ENCODE results near the gene PRTFDC1. TPM values are rescaled to one million over a fixed set of nuclear protein-coding genes. Genes with fewer than 3 reads are reported as not detected.

PRTFDC1 gene
- total RNA-seq, 2 donors from 2014 or later: 7.2 to 14.4 TPM

DNA sequence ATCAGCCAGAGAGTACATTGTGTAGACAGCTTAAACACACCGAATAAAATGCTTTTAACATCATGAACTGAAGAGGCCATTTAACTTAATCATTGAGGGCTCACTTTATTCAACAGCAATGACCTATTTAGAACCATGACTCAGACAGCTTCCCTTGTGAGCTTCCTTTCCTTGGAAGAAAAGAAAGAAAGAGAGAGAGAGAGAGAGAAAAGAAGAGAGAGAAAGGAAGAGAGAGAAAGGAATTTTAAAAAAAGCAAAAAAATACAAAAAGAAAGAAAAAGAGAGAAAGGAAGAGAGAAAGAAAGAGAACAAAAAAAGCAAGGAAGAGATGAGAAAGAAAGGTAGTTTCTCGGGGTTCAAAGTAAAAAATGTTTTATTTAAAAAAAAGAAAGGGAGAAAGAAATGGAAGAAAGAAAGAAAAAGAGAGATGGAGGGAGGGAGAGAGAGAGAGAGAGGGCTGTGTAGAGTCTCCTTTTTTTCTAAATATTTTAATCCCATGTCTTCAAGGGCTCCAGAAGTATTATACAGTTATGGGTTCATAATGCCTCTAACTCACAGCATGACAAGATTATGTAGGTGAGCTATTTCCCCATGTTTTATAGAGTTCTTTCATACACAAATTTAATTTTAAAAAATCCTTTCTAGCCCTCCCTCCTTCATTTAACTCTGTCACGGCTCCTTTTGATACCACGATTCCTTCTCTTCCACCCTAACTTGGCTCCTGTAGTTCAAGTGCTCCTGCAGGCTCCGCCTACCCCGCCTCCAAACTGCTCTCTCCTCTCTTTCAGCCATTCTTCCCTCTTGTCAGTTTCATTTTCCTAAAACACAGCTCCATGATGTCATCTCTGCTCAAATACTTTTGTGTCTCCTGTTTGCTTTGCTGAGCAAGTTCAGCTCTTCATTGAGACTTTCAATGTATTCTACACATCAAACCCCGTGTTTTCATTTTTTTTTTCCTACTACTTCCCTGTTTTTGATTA is 85.5 kb downstream of the PRTFDC1 start:
- DNase-seq (ENCODE audit: low spot score): no peak
- intact Hi-C loops (cut with DNase I): no loop called here

DNA sequence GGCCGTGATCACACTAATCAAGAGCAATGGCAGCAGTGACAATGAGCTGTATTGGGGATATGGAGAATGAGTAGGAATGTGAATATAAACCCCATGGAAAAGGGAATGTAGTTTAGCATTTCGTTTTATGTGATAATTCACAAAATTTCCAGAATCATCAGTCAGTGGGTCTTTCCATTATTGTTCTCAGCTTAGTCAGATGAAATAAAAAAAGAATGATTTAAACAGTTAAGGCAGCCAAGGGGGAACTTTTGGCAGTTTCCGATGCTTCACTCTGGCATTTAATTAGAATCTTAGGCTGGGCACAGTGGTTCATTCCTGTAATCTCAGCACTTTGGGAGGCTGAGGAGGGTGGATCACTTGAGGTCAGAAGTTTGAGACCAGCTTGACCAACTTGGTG is 86.6 kb downstream of the PRTFDC1 start:
- intact Hi-C loops (cut with DNase I): no loop called here

DNA sequence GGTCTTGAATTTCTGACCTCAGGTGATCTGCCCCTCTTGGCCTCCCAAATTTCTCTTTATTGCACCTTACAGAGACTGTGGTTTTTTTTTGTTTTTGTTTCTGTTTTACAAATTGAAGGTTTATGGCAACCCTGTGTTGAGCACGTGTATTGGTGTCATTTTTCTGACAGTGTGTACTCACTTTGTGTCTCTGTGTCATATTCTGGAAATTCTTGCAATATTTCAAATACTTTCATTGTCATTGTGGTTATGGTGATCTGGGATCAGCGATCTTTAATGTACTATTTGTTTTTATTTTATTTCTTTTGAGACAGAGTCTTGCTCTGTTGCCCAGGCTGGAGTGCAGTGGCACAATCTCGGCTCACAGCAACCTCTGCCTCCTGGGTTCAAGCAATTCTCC is 89.8 kb downstream of the PRTFDC1 start:
- DNase-seq (ENCODE audit: low spot score): no peak
- intact Hi-C loops (cut with DNase I): no loop called here

More for the DNA sequence above, 86.6 kb downstream of the PRTFDC1 start:
- no peak for DNase-seq (ENCODE audit: low spot score)

DNA sequence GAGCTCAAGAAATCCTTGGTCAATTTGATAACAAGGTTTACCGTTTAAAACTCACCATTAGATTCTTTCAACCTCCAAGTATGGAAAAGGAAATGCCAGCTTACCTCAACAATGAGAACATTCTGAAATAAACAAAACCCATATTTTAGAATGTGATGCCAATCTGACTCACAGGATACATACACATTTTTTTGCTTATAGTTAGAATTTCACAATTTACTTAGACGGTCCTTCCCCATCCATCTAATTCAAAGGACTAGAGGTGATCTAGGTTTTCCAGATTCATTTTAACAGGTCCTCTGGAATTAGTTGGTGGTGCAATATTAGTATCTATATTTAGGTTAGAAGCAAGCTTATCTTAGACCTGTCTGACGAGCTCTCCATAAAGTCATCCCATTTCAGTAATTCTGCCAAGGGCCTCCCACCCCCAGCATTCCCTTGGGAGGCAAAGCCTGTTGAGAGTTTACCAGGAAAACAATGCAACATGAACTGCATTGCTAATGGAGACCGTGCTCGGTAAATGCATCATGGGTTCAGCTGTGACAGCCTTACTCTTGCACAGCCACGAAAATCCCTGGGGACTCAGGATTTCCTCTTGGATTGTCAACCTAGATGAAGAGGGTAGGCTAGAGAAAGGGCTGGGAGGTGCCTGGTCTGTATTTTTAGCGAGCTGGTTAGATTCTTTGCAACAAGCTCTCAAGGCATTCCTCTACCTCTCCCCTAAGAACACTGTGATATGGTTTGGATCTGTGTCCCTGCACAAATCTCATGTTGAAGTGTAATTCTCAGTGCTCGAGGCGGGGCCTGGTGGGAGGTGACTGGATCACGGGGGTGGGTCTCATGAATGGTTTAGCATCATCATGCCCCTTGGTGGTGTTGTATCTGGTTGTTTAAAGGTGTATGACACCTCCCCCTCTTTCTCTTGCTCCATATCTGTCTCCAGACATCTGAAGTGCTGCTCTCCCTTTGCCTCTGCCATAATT is 93.8 kb downstream of the PRTFDC1 start:
- intact Hi-C loops (cut with DNase I): loop anchor here in 1 of 2 donors (10.0 kb wide), 1 partner anchor 1284 kb away; no protein-coding TSS in a partner anchor
- DNase-seq (ENCODE audit: low spot score): no peak

DNA sequence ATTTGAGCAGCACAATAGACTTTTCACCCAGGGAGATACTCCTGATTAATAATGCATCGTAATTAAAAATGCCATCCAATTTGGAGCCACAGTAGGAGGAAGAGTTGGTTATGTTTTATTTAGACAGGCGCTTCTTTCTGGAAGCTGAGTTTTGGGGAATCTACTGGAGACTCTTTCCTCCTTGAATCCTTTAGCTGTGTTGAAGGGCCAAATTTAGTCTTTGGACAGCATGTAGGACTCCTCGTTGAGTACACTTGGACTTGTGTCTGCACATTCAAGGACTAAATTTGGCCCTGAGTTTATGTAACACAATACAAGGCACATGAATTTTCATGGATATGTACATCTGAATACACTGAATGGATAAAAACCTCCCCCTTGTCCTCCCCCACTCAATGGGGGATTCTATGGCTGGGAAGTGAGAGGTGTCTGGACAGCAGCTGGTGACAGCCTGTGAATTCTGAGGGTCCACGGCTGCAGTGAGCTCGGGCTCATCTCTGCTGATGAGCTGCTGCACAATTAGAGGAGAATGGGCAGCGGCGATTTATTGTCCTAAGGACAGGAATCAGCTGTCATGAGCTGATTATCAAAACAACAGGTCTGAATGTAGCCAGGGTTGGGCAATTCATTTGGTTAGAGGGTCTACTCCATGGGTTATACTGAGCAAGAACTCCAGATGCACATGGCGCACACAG is 95.2 kb downstream of the PRTFDC1 start:
- intact Hi-C loops (cut with DNase I): loop anchor here in 1 of 2 donors (10.0 kb wide), 1 partner anchor 1282 kb away; no protein-coding TSS in a partner anchor
- DNase-seq (ENCODE audit: low spot score): no peak

DNA sequence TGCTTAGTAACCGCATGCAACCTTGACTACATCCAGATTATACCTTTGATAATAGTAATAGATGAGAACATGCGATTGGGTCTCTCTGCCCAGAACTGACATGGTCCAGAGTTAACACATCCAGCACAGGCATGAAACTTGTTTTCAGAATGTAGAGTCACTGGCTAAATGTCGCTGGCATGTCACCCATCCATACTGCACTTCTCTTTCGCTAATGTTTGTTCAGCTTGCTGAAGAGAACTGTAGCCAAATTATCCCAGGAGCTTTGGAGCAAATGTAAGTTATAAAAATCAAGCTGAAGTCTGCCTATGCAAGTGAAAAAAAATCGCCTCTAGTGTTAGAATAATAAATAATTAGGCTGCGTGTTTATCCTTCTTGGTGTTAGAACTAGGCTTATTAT is 98.2 kb downstream of the PRTFDC1 start:
- intact Hi-C loops (cut with DNase I): loop anchor here in 1 of 2 donors (10.0 kb wide), 1 partner anchor 1279 kb away; no protein-coding TSS in a partner anchor
- no peak for DNase-seq (ENCODE audit: low spot score)

DNA sequence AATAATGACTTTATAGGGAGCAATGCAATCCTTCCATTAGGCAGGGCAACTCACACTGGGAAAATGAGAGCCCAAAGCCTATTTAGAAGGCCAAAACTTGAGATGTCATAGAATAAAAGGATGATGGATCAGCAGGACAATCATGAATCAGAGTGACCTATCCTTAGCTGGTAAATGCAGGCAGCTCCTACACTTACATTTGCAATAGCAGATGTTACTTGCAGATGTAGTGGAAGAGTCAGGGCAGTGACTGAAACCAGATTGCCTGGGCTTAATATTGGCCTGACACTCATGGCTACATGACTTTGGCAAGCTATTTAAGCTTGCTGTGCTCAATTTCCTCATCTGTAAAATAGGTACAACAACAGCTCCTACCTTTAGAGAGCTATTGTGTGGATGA is 98.7 kb downstream of the PRTFDC1 start:
- intact Hi-C loops (cut with DNase I): loop anchor here in 1 of 2 donors (10.0 kb wide), 1 partner anchor 1279 kb away; no protein-coding TSS in a partner anchor
- DNase-seq (ENCODE audit: low spot score): no peak

DNA sequence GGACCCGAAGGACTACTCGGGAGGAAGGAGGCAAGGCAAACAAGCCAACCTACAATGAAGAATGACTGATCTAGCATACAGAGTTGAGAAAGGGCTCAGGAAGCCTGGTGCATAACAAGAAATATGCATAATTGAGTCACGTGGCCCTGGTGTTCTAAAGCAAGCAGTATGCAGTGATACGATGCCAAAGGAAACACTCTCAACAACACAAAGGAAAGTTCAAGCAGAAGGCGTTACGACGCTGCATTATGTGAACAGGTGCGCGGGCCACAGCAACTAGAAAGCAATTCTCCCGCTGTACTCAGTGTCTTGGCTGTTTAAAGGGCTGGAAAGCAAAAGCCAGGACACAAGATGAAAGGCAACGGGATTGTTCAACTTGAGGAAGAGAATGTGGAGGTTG is 100.8 kb downstream of the PRTFDC1 start:
- DNase-seq (ENCODE audit: low spot score): no peak
- intact Hi-C loops (cut with DNase I): loop anchor here in 1 of 2 donors (10.0 kb wide), 1 partner anchor 1277 kb away; no protein-coding TSS in a partner anchor

DNA sequence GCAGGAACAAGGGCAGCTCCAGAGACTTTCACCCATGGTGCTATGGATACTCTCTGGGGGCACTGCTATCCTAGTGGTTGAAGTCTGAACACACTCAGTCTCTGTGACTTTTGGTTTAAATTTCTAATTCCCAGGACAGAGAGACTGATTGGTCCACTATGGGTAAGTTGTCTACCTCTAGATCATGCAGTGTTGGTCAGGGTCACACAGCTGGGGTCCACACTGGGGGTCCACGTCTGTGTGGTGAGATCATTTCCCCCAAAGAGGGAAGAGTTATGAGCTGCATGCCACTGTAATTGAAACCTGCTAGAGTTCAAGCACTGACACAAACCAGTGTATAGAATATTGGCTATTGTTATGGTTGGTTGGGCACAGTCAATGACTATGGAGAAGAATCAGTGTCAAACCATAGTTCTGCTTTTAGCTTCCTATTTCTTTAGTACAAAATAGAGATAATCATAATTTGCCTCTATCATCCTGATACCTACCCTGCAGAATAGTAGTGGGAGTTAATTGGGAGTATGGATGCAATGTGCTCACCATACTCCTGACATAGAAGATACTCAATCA is 101.6 kb downstream of the PRTFDC1 start:
- DNase-seq (ENCODE audit: low spot score): no peak
- intact Hi-C loops (cut with DNase I): loop anchor here in 1 of 2 donors (10.0 kb wide), 1 partner anchor 1276 kb away; no protein-coding TSS in a partner anchor

DNA sequence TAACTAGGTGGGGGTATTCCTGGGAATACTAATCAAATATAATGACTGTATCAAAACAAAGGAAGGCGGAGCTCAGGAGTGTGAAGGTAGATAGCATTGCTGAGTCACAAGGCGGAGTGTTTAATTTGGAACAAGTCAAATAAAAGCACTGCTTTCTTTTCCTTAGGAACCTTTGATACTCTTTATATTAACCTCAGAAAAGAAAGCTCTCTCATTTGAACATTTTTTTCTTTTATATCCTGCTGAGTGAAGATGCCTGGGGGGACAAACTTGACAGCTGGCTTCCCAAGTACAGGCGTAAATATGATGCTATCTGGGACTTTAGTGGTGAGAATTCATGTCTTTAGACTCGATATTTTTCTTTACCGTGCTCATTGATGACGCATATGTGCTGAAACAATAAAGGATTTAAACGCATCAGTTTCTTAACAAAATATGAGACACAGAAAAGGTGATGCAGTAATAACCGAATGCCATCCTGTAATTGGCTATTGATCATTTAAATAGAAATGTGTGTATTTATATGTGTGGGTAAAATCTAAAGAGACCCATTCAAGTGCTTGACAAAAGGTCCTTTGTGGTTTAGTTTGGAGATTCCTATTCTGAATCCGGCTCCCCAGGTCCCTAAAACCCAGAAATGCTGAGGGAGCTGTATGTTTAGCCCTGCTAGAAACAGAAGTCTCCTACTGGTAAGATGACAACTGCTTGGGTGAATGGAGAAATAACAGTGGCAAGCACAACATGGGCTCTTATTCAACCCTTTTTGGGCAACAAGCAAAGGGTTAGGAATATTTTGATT is 102.7 kb downstream of the PRTFDC1 start:
- no peak for DNase-seq (ENCODE audit: low spot score)
- intact Hi-C loops (cut with DNase I): loop anchor here in 1 of 2 donors (10.0 kb wide), 1 partner anchor 1275 kb away; no protein-coding TSS in a partner anchor

DNA sequence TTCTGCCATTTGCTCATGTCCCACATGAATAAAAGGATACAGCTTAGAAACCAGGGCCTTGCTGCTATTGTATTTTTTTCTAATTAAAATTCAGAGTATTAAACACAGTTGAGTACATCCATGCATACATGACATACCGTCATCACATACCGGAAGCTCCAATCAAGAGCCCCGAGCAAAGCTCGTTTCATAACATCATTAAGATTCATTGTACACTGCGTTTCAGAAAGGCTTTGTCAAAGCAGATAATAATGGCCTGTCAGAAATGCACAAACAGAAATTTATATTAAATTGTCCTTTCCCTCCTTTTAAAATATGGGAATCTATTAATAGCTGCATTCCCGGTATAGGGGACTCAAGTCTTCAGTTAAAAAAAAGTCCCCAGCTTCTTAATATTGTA is 103.4 kb downstream of the PRTFDC1 start:
- intact Hi-C loops (cut with DNase I): no loop called here

DNA sequence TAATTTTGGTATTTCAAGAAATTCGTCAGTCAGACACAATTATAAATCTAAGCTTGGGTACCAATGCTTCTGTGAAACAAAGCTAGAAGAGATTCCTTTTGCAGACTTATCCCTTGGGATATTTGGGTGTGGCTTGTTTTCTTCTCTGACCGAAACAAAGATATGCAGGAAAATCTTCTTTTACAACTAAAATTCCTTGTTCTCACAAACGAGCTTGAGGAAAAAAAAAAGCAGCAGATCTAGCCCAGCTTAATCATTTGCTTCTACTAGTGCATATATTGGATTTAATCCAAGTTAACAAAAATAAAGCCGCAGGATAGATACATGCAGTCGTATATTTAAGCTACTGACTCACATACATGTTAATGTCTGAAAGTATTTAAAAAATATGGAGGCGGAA is 104.2 kb downstream of the PRTFDC1 start:
- intact Hi-C loops (cut with DNase I): no loop called here
- no peak for DNase-seq (ENCODE audit: low spot score)

More for the DNA sequence above, 103.4 kb downstream of the PRTFDC1 start:
- DNase-seq (ENCODE audit: low spot score): no peak

DNA sequence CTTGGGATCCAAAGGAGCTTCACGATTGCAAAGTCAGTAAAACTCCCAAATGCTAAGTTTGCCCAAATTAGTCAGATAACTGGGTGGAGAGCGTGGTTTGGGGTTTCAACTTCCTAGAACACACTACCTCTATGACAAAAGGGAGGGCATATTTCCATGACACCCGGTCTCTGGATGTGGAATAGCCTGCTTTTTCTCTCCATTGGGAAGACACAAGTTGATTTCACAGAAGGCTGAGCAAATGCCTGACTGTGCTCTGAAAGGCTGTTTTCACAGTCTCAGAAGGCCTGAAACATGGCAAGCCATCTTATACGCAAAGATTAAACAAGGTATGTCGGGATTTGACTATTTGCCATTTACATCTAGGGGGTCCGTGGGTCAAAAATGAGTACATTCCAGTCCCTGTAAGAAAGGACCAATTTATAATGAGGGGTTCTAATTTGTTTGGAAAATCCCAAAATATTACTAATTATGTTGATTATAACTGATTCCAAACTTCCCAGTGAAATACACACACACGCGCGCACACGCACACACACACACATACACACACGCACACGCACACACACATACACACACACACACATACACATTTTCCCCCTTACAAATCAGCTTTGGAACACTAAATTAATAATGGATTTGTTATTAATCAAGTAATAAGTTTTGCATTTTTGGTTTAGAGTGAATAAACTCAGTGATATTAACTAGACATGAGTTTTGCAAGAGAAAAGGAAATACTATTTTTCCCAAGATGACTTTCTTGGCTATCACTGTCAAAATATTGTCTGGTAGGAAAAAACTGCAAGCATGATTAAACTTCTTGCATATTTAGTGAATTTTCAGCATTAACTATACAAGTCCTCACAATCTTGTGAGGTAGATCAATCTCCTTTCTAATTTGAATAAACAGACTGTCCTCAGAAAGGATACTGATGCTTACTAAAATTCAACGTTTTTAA is 105.0 kb downstream of the PRTFDC1 start:
- intact Hi-C loops (cut with DNase I): no loop called here
- no peak for DNase-seq (ENCODE audit: low spot score)

DNA sequence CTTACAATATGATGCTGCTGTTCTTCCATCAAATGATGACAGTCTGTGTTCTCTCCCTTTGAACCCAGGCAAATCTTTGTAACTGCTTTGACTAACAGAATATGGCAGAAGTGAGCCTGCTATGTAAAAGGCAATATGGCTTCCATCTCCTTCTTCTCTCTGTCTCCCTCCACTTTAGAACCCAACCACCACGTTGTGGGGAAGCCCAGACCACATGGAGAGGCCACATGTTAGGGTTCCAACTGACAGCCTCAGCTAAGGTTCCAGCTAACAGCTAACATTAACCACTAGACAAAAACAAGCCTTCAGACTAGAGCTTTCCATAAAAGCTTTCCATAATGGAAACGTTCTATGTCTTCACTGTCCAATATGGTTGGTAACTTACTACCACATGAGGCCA is 107.7 kb downstream of the PRTFDC1 start:
- intact Hi-C loops (cut with DNase I): no loop called here
- DNase-seq (ENCODE audit: low spot score): no peak

DNA sequence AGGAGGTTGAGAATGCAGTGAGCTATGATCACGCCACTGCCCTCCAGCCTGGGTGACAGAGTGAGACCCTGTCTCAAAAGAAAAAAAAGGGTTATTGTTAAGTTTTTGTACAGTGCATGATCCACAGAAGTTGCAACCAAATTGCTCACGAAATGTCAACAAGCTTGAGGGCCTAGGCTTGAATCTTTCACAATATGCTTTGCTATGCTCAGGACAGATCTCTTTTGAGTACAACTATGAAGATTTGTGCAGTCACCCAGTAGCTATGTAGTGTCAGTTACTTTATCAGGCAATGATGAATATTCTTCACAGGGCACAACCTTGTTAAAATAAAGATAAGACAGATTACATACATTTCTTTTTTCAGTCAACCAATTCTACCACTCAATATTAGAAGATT is 109.2 kb downstream of the PRTFDC1 start:
- DNase-seq (ENCODE audit: low spot score): no peak
- intact Hi-C loops (cut with DNase I): no loop called here

DNA sequence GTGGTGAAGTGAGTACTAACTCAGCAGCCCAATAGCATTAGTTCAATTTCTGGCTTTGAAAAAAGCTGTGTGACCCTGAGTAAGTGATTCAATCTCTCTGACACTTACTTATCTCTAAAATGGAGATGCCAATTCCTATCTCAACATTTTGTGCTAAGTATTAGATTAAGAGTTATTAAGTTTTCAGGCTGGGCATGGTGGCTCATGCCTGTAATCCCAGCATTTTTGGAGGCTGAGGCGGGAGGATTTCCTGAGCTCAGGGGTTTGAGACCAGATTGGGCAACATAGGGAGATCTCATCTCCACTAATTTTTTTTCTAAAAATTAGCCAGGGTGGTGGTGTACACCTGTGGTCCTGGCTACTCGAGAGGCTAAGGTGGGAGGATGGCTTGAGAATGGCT is 109.5 kb downstream of the PRTFDC1 start:
- no peak for DNase-seq (ENCODE audit: low spot score)
- intact Hi-C loops (cut with DNase I): no loop called here

DNA sequence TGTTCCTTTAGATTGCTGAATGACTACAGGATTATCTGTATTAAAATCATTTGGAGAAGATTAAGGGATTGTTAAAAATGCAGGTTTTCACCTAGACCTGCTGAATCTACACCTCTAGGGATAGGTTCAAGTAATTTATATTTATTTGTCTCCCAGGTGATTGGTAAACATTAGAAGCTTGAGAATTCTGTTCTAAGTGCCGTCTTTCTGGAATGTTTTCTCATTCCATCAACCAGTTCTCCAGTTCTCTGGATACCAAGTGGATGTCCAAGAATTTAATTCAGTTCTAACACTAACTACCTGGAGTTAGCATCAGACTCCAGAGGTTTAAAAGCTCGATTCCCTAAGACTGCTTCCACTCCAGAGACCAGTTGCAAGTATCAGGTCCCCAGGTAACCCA is 110.9 kb downstream of the PRTFDC1 start:
- intact Hi-C loops (cut with DNase I): no loop called here
- DNase-seq (ENCODE audit: low spot score): no peak
